HEK293 (cell line): Measurements from ENCODE around the gene SETDB2.

Experiments used
- CTCF ChIA-PET: fragments of 350-600 bp; formaldehyde crosslinking; extraction: SDS; loops from one replicate; lab custom pipeline; 2021; ENCODE audit warnings: antibody characterized with exemption; lab: Yijun Ruan, JAX
- POLR2A ChIA-PET: fragments of 300-600 bp; formaldehyde crosslinking; extraction: SDS; loops from one replicate; lab custom pipeline; 2020; ENCODE audit warnings: antibody characterized with exemption, inconsistent platforms; lab: Yijun Ruan, JAX
- H3K27ac ChIP-seq: fragments of 200-500 bp; sonication (Bioruptor generic); 2 replicates; pipeline ENCODE4 v1.5.1; 2014; ENCODE audit warnings: low read depth, low read length, control low read depth, inconsistent platforms; ENCODE audit errors: extremely low read depth
- H3K36me3 ChIP-seq, 2 experiments: fragments of 200-500 bp in 1 of 2; sonication (Bioruptor generic) in 1 of 2; 1 replicate in 1 of 2; 2 replicates in 1 of 2; pipeline ENCODE4 v1.5.1; 2014 to 2017; ENCODE audit warnings: inconsistent platforms in 2 of 2, low read length in 2 of 2; ENCODE audit not compliant: control insufficient read depth in 2 of 2, insufficient read depth in 1 of 2
- H3K4me1 ChIP-seq: fragments of 200-500 bp; sonication (Bioruptor generic); 2 replicates; pipeline ENCODE4 v1.5.1; 2014; ENCODE audit warnings: mild to moderate bottlenecking, low read length, inconsistent platforms; ENCODE audit not compliant: control insufficient read depth, insufficient read depth
- H3K4me3 ChIP-seq: 2 replicates; pipeline ENCODE4 v1.5.1; 2011; ENCODE audit warnings: low read depth, mild to moderate bottlenecking, control low read depth, low read length, moderate library complexity
- H3K9me3 ChIP-seq: fragments of 200-500 bp; sonication (Bioruptor generic); 2 replicates; pipeline ENCODE4 v1.5.1; 2014; ENCODE audit warnings: low read depth, low read length, inconsistent platforms; ENCODE audit not compliant: control insufficient read depth, insufficient read depth
- GFI1B ChIP-seq: fragments of 450-650 bp; formaldehyde crosslinking; IDR thresholded peaks from 2 replicates; pipeline ENCODE4 v1.5.1; 2016; ENCODE audit warnings: missing biosample characterization, missing genetic modification characterization
- GLIS1 ChIP-seq: fragments of 450-650 bp; formaldehyde crosslinking; IDR thresholded peaks from 2 replicates; pipeline ENCODE4 v1.5.1; 2016; ENCODE audit warnings: missing biosample characterization, missing genetic modification characterization
- KLF1 ChIP-seq: fragments of 450-650 bp; formaldehyde crosslinking; IDR thresholded peaks from 2 replicates; pipeline ENCODE4 v1.5.1; 2016; ENCODE audit warnings: missing biosample characterization, missing genetic modification characterization
- MZF1 ChIP-seq: fragments of 450-650 bp; formaldehyde crosslinking; IDR thresholded peaks from 2 replicates; pipeline ENCODE4 v1.5.1; 2017; ENCODE audit warnings: missing biosample characterization, missing genetic modification characterization, borderline replicate concordance
- PRDM1 ChIP-seq: fragments of 450-650 bp; formaldehyde crosslinking; IDR thresholded peaks from 2 replicates; pipeline ENCODE4; 2016; ENCODE audit warnings: missing biosample characterization, missing genetic modification characterization
- PRDM10 ChIP-seq: fragments of 450-650 bp; formaldehyde crosslinking; IDR thresholded peaks from 2 replicates; pipeline ENCODE4 v1.5.1; 2016; ENCODE audit warnings: missing biosample characterization, missing genetic modification characterization
- SCRT2 ChIP-seq: fragments of 450-650 bp; formaldehyde crosslinking; IDR thresholded peaks from 2 replicates; pipeline ENCODE4 v1.5.1; 2016; ENCODE audit warnings: missing biosample characterization, missing genetic modification characterization
- WT1 ChIP-seq: fragments of 450-650 bp; formaldehyde crosslinking; IDR thresholded peaks from 2 replicates; pipeline ENCODE4 v1.5.1; 2016; ENCODE audit warnings: missing biosample characterization, missing genetic modification characterization
- YY2 ChIP-seq: fragments of 450-650 bp; formaldehyde crosslinking; IDR thresholded peaks from 2 replicates; pipeline ENCODE4 v1.5.1; 2016; ENCODE audit warnings: missing biosample characterization, missing genetic modification characterization
- ZFHX2 ChIP-seq: fragments of 450-650 bp; formaldehyde crosslinking; conservative IDR thresholded peaks from 2 replicates; pipeline ENCODE4 v1.5.1; 2016; ENCODE audit warnings: missing biosample characterization, missing genetic modification characterization
- ZFP69B ChIP-seq: fragments of 450-650 bp; formaldehyde crosslinking; IDR thresholded peaks from 2 replicates; pipeline ENCODE4 v1.5.1; 2016; ENCODE audit warnings: missing biosample characterization, missing genetic modification characterization
- ZNF114 ChIP-seq: fragments of 450-650 bp; formaldehyde crosslinking; IDR thresholded peaks from 2 replicates; pipeline ENCODE4 v1.5.0; 2017; ENCODE audit warnings: missing biosample characterization, missing genetic modification characterization
- ZNF175 ChIP-seq: fragments of 450-650 bp; formaldehyde crosslinking; IDR thresholded peaks from 2 replicates; pipeline ENCODE4 v1.5.1; 2016; ENCODE audit warnings: missing biosample characterization, missing genetic modification characterization
- ZNF211 ChIP-seq: fragments of 450-650 bp; formaldehyde crosslinking; IDR thresholded peaks from 2 replicates; pipeline ENCODE4 v1.5.1; 2016; ENCODE audit warnings: low read depth, missing biosample characterization, missing genetic modification characterization
- ZNF529 ChIP-seq: fragments of 450-650 bp; formaldehyde crosslinking; IDR thresholded peaks from 2 replicates; pipeline ENCODE4 v1.5.1; 2017; ENCODE audit warnings: missing genetic modification characterization, missing biosample characterization; ENCODE audit not compliant: insufficient replicate concordance
- ZNF561 ChIP-seq: fragments of 450-650 bp; IDR thresholded peaks from 2 replicates; pipeline ENCODE4 v1.5.1; 2018; ENCODE audit warnings: missing biosample characterization, missing genetic modification characterization, borderline replicate concordance
- ZNF670 ChIP-seq: fragments of 450-650 bp; formaldehyde crosslinking; IDR thresholded peaks from 2 replicates; pipeline ENCODE4 v1.5.1; 2016; ENCODE audit warnings: missing biosample characterization, missing genetic modification characterization, low read depth
- ZNF76 ChIP-seq: fragments of 450-650 bp; formaldehyde crosslinking; IDR thresholded peaks from 2 replicates; pipeline ENCODE4; 2016; ENCODE audit warnings: low read depth, missing biosample characterization, missing genetic modification characterization, borderline replicate concordance
- TF ChIP-seq, protein P1 (sequence below): fragments of 450-650 bp; formaldehyde crosslinking; IDR thresholded peaks from 2 replicates; pipeline ENCODE4; 2016; ENCODE audit warnings: missing biosample characterization, missing genetic modification characterization
- TF ChIP-seq, protein P2 (sequence below): fragments of 450-650 bp; formaldehyde crosslinking; IDR thresholded peaks from 2 replicates; pipeline ENCODE4 v1.5.1; 2016; ENCODE audit warnings: missing biosample characterization, missing genetic modification characterization

SETDB2 gene

GRCh38 chr13:49540552-49540951 is 96.5 kb downstream of the SETDB2 start:
- Histone ChIP-seq H3K27ac (no peak overlapping the region), H3K36me3 (peaks cover 3 to 38% of the 10 kb centered on the region in 2 experiments), H3K4me1 (no peaks in the 10 kb centered on the region), H3K9me3 (no peaks in the 10 kb centered on the region), H3K4me3 (no peak overlapping the region)
- CTCF ChIA-PET: no interaction called here
- peak; percentile 9; the same call in 1 of the 2 replicates for TF ChIP-seq PRDM1 (tag by site-specific recombination)
- no peak for TF ChIP-seq ZFP69B (tag by site-specific recombination)
- POLR2A ChIA-PET: no interaction called here

- H3K4me3 ChIP-seq: no peak overlapping the region
- ChIA-PET CTCF (no interaction called here), POLR2A (no interaction called here)
- peaks cover 3 to 47% of the 10 kb centered on the region in 2 experiments for H3K36me3 ChIP-seq
- TF ChIP-seq, protein P1, sequence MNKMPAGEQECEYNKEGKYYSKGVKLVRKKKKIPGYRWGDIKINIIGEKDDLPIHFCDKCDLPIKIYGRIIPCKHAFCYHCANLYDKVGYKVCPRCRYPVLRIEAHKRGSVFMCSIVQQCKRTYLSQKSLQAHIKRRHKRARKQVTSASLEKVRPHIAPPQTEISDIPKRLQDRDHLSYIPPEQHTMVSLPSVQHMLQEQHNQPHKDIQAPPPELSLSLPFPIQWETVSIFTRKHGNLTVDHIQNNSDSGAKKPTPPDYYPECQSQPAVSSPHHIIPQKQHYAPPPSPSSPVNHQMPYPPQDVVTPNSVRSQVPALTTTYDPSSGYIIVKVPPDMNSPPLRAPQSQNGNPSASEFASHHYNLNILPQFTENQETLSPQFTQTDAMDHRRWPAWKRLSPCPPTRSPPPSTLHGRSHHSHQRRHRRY (tag by site-specific recombination): no peak
- TF ChIP-seq ZNF114 (tag by site-specific recombination) (no peak), GLIS1 (no peak), ZNF670 (tag by site-specific recombination) (no peak), PRDM10 (tag by site-specific recombination) (no peak), ZNF561 (no peak), GFI1B (tag by site-specific recombination) (no peak), WT1 (tag by site-specific recombination) (no peak), ZFHX2 (tag by site-specific recombination) (no peak), SCRT2 (tag by site-specific recombination) (no peak), KLF1 (tag by site-specific recombination) (no peak), YY2 (tag by site-specific recombination) (no peak), ZNF529 (no peak), ZNF76 (no peak), ZNF175 (tag by site-specific recombination) (no peak), ZNF211 (no peak), MZF1 (tag by site-specific recombination) (no peak)
- TF ChIP-seq, protein P2, sequence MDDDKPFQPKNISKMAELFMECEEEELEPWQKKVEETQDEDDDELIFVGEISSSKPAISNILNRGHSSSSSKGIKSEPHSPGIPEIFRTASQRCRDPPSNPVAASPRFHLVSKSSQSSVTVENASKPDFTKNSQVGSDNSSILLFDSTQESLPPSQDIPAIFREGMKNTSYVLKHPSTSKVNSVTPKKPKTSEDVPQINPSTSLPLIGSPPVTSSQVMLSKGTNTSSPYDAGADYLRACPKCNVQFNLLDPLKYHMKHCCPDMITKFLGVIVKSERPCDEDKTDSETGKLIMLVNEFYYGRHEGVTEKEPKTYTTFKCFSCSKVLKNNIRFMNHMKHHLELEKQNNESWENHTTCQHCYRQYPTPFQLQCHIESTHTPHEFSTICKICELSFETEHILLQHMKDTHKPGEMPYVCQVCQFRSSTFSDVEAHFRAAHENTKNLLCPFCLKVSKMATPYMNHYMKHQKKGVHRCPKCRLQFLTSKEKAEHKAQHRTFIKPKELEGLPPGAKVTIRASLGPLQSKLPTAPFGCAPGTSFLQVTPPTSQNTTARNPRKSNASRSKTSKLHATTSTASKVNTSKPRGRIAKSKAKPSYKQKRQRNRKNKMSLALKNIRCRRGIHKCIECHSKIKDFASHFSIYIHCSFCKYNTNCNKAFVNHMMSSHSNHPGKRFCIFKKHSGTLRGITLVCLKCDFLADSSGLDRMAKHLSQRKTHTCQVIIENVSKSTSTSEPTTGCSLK (tag by site-specific recombination): no peak
- H3K4me1 ChIP-seq: no peaks in the 10 kb centered on the region
- H3K27ac ChIP-seq: no peak overlapping the region
- H3K9me3 ChIP-seq: no peaks in the 10 kb centered on the region
Observed at GRCh38 chr13:49543656-49544055, 99.6 kb downstream of the SETDB2 start.
